Measurements from ENCODE around the gene TANGO2.

TANGO2 gene

GRCh38 chr22:20020533-20021195 is at the start of gene TANGO2:
TANGO2 (plus strand) TSS chr22:20021110; CDS start chr22:20036799, 15,689 bp downstream.
- DNase-seq = peak; percentile 89 to 91

- no peak for DNase-seq
Observed at GRCh38 chr22:19971276-19972124, 49.4 kb upstream of the TANGO2 start.

GRCh38 chr22:19972251-19972650 is 48.7 kb upstream of the TANGO2 start:
- DNase-seq = no peak

DNA sequence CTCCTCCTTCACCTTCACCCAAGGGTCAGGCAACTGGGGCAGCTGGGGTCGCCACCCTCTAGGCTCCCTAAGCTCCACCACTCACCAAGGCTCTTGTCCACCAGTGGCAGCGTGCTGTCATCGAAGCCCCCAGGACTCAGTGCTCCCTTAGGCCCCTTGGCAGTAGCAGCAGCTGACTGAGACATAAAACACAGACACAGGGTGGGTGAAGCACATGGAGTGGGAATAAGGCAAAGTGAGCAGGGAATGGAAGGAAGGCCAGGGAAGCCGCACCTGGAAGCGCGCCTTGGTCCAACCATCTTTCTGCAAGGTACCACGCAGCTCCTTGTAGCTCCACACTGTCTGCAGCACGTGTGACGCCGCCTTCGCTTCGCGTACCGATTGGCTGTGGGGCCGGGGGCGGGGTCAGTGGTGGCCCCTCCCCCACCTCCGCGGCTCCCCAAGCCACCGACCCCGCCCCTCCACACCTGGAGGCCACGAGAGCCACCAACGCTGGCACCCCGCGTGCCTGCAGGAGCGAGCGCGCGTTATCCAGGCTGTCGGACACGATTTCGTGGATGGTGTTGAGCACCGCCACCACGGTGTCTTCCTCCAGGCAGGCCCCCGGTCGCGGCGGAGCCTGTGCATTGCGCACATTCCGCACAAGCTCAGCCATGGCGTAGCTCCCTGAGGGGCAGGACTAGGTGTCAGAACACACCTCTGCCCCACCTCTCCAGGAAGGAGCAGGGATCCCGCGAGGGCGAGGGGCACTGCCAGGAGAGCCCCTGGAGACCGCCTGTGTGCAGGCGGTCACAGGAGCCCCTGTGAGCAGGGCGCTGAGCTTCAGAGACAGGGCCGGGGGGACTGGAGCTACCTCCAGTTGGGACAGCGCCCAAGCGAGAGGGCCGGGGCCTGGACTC is 48.0 kb upstream of the TANGO2 start:
- no peak for DNase-seq

DNA sequence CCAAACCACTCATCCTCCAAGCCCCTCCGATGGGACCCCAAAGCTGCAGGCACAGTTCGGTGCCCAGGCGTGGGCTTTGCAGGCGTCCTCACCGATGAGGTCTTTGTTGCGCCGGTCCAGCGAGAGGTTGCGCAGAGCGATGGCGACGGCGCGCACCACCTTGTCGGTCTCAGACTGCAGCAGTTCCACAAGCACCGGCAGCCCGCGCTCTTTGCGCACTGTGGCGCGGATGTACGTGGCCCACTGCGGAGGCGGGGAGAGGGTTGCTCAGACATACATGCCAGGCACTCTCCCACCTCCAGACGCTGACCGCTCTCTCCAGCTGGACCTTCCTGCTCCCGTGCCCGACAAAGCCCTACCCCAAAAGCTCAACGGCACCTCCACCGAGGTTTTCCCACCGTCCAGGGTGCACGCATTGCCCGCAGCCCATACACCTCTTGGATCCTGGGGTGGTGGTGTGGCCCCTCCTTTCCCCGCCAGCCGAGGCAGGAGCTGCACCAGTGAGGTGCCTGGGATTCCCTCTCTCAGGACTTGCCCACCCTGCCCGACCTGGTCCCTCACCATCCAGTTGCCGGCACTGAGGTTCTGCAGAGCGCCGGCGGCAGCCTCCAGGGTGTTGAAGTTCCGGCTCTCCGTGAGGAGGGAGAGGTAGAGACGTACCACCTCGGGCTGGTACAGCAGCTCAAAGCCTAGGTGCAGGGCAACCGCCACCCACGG is 47.2 kb upstream of the TANGO2 start:
- no peak for DNase-seq

DNA sequence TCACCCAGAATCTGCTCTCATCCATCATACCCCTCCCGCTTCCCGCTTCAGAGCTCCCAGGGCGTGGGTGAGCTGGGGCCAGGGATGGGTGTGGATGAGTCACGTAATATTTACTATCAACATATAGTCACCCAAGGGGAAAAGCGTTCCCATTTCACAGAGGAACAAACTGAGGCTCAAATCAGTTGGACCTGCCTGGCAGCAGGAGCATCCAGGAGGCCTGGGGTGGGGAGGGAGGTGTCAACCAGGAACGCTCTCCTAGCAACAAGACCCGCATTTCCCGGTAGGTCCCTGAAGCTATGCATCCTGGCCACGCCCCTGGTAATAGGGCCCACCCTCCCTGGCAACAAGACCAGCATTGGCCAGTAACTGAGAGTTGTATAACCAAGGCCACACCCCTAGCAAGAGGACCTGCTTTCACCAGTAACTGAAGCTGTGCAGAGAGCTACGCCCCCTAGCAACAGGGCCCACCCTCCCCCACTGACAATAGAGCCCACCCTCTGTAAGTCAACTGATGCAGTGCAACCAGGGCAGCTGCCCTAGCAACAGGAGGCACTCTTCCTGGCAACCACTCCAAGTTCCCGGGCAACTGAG is 46.5 kb upstream of the TANGO2 start:
- DNase-seq = no peak

DNA sequence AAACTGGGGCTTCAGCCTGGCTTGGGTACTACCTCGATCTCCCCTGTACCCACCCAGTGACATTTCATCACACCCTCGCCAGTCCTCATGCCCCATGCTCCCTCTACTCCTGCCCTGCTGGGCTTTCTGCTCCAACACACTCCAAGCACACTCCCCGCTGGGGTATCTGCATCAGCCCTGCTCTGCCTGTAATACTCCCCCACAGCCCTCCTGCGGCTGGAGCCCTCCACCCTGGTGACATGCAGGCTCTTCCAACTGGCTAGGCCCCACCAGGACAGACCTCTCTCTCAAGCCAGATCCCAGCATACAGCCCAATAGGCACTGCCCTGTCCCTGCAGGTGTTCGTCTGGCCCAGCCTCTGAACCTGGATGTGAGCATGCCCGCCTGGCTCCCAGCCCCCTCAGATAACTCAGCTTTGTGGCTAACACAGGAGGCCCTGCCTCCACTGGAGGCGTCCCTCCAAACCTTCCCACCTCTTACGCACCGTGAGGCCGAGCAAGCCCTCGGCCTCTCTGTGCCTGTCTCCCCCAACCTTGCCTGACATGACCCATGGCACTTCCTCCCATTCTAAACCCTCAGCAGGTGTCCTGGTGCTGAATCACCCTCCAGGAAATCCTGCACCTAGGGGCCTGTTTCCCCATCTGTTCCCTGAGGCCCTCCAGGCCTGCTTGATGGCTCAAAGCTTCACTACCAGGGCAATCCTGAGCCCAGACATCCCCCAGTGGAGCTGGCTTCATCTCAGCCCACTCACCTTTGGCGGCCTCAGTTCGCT is 45.8 kb upstream of the TANGO2 start:
- no peak for DNase-seq

DNA sequence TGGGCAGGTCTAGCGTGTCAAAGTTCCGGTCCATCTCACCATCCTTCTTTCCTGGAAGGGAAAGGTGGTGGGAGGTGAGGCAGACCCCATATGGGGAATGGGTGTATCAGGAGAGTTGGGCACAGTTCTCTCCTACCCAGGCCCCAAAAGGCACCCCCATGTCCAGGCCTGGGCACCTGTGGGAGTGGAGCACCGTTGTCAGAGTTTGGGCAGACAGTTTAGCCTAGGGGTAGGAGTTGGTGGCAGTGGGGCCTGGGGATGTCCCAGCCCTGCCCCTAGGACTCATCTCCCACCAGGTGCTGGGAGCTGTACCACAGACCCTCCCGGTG is 45.2 kb upstream of the TANGO2 start:
- no peak for DNase-seq

DNA sequence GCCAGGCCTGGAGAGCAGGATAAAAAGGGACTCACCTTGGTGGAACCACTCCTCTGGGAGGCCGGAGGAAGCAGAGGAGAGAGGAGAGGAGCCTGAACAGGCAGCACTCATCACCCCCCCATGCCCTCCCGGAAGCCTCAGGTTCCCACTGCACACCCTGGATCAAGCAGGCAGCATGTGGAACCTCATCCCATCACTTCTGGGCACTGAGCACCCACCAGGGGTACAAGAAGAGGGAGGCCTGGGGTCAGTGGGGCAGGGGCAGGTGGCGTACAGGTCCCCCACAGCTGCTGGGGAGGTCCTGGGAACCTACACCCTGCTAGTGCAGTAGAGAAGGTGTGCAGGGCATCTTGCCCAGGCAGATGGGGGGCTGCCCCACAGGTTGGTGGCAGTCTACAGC is 44.2 kb upstream of the TANGO2 start:
- no peak for DNase-seq

DNA sequence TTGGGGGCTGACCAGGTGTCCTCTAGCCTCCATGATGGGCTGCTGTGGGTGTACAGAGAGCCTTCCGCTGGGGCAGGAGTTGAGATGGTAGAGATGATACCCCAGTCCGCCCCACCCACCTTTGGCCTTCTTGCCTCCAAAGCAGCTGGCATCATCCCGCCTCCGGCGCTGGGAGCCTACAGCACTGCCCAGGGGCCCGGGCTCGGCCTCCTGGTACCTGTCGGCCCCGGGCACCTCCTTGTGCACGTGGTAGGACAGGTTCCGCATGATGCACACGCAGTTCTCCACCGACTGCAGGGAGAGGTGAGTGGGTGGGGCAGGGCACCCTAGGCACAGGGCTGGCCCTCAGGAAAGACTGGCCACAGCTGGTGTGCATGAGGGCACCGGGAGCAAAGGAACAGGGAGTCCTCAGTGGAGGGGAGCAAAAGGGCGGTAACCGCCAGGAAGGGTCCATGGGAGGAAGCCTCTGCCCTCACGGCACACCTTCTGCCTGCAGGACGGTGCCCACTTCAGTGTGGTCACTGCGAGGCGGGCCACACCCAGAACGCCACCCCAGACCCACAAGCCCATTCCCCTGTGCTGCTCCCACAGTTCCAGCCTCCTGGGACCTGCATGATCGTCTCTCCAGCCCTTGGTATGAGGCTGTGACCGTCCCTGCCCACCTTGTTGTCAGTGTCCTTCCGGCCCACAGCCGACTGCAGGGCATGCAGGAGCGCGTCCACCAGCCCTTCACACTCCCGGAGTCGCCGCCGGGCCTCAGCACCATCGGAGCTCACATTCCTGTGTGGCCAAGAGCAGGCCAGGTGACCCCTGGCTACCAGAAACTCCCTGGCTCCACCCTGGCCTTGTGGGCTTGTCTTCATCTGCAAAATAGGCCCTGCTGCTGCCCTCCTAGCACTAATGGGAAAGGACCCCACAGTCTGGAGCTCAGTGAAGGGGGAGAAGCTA is 43.3 kb upstream of the TANGO2 start:
- DNase-seq = no peak

DNA sequence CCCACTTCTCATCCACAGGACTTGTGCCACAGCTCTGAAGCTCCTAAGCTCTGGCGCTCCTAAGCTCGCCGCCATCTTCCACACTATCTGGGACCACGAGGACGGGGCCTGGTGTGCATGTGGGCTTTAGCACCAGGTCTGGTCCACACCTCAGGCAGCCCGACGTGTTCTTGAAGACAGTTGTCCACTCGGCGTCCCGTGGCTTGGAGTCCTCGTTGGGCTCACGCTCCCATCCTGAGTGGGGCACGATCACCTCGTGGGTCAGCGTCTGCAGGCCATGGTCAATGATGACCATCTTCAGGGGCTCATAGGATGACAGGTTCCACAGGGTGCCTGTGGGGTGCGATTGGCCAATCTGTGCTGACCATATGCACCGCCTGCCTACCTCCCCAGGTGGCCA is 42.2 kb upstream of the TANGO2 start:
- DNase-seq = no peak

DNA sequence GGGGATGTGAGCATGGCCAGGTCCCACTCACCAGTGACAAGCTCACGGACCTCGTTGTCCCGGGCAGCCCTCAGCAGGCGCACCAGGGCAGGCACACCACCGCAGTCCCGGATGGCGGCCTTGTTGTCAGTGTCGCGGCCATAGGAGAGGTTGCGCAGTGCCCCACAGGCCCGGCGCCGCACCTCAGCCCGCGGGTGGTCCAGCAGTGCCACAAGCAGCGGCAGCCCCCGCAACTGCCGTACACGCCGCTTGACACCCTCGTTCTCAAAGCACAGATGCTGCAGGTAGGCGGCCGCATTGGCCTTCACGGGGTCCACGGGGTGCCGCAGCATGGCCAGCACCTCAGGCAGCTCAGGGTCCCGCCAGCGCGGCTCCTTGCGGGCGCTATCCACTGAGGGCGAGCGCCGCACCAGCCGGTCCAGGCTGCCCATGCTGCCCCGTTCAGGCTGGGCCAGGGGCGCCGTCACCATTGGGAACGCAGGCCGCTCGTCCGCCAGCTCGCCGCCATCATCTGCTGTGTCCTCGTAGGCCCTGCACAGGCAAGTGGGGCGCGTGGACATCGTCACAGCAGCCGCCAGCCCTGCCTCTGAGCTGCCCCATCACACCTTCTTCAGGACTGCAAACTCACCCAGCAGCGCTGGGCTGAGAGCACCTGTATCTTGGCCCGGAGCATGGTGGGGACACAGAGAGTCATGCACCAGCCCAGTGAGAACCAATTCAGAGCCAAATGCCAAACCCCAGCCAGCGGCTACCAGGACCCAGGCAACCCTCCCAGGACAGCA is 41.0 kb upstream of the TANGO2 start:
- DNase-seq = no peak

- no peak for DNase-seq
Observed at GRCh38 chr22:19980766-19981165, 40.1 kb upstream of the TANGO2 start.

- DNase-seq = no peak
Observed at GRCh38 chr22:19981171-19981960, 39.5 kb upstream of the TANGO2 start.

- no peak for DNase-seq
Observed at GRCh38 chr22:19981961-19982920, 38.7 kb upstream of the TANGO2 start.

- DNase-seq = no peak
Observed at GRCh38 chr22:19982991-19983578, 37.8 kb upstream of the TANGO2 start.

GRCh38 chr22:19983741-19984140 is 37.2 kb upstream of the TANGO2 start:
- DNase-seq = no peak
